Cardiac muscle cell (in vitro differentiated cells and primary cell): ENCODE results near the gene RNF217. TPM values are rescaled to one million over a fixed set of nuclear protein-coding genes. Genes with fewer than 3 reads are reported as not detected.

Experiments used
- DNase-seq, 2 donors: peaks; one replicate each; pipeline versions ENCODE4 v3.0.0 to v3.0.0-alpha.2; 2010 to 2017; ENCODE audit warnings: low read depth in 1 of 2, low spot score in 1 of 2
- H3K27ac ChIP-seq: fragments of 200-600 bp; sonication (generic); 2 replicates; pipeline ENCODE4 v1.5.1; 2016
- H3K27me3 ChIP-seq: fragments of 200-600 bp; sonication (generic); 2 replicates; pipeline ENCODE4 v1.6.0; 2016; ENCODE audit warnings: control low read depth
- H3K36me3 ChIP-seq: fragments of 200-600 bp; sonication (generic); 2 replicates; pipeline ENCODE4 v1.5.1; 2016; ENCODE audit warnings: control low read depth
- H3K4me1 ChIP-seq: fragments of 200-600 bp; sonication (generic); 2 replicates; pipeline ENCODE4 v1.8.1; 2017; ENCODE audit warnings: low read depth, mild to moderate bottlenecking, mixed run types
- H3K4me3 ChIP-seq: fragments of 200-600 bp; sonication (generic); 2 replicates; pipeline ENCODE4 v1.5.1; 2016; ENCODE audit warnings: mild to moderate bottlenecking
- H3K9me3 ChIP-seq: fragments of 200-600 bp; sonication (generic); 2 replicates; pipeline ENCODE4 v1.5.1; 2017; ENCODE audit warnings: low read depth, mild to moderate bottlenecking, control low read depth
- CTCF ChIP-seq: IDR thresholded peaks from 2 replicates; pipeline ENCODE4 v1.5.1; 2012; ENCODE audit warnings: low read depth, mild to moderate bottlenecking, low read length
- polyA plus RNA-seq: library from polyadenylated mRNA; unstranded; fragments of >200 nt; fragmentation: Nextera tagmentation; extraction: Ambion mirVana; gene quantifications from 2 replicates; pipeline ENCODE4 v1.2.1, GENCODE V29; 2016
- total RNA-seq: library from RNA; depleted of rRNA; stranded (reverse); fragments of >200 nt; gene quantifications from 2 replicates; pipeline ENCODE4 v1.2.3, GENCODE V29; 2016

Gene RNF217
- total and polyA plus RNA-seq, 2 experiments from 2014 or later = 9.4 to 27.1 TPM

- TF ChIP-seq CTCF = no peak
Measured at GRCh38 chr6:125140808-125141207, 178.6 kb downstream of the RNF217 start.

More at GRCh38 chr6:125140808-125141207, 178.6 kb downstream of the RNF217 start:
- Histone ChIP-seq H3K27ac (no peak overlapping the region), H3K27me3 (no peaks in the 10 kb centered on the region), H3K4me1 (no peaks in the 10 kb centered on the region), H3K4me3 (no peak overlapping the region), H3K9me3 (no peaks in the 10 kb centered on the region), H3K36me3 (no peaks in the 10 kb centered on the region)
- no peak for DNase-seq

Other genes with a start within 250 kb of the RNF217 start
- 50.1 and 72.8 TPM in 2 replicates for gene TPD52L1, start 191.3 kb downstream of the RNF217 start, total RNA-seq
- 49.2 and 96.3 TPM in 2 replicates for gene TPD52L1, start 191.3 kb downstream of the RNF217 start, polyA plus RNA-seq